Muscle of leg (tissue), 11 donors: ENCODE data around the gene COL8A1. TPM values are rescaled to one million over a fixed set of nuclear protein-coding genes. Genes with fewer than 3 reads are reported as not detected.

Experiments used
- DNase-seq: peaks from one replicate; pipeline ENCODE4 v3.0.0; 2013
- H3K27ac ChIP-seq: one replicate; pipeline ENCODE4 v1.5.1; 2013; ENCODE audit warnings: mild to moderate bottlenecking, low read length, control low read depth
- H3K27me3 ChIP-seq: one replicate; pipeline ENCODE4 v1.6.1; 2013; ENCODE audit warnings: low read length; ENCODE audit not compliant: control insufficient read depth, insufficient read depth
- H3K36me3 ChIP-seq: one replicate; pipeline ENCODE4 v1.6.1; 2013; ENCODE audit warnings: low read length; ENCODE audit not compliant: control insufficient read depth, insufficient read depth
- H3K4me1 ChIP-seq: one replicate; pipeline ENCODE4 v1.6.1; 2013; ENCODE audit warnings: low read length; ENCODE audit not compliant: control insufficient read depth, insufficient read depth
- H3K4me3 ChIP-seq: one replicate; pipeline ENCODE4 v1.5.1; 2013; ENCODE audit warnings: low read length, control low read depth
- H3K9me3 ChIP-seq: replicated peaks from 2 replicates; pipeline ENCODE4 v1.6.1; 2013; ENCODE audit warnings: low read depth, low read length; ENCODE audit not compliant: control insufficient read depth
- WGBS: methylation state at CpG from one replicate; pipeline ENCODE4 v1.1.5; 2013; ENCODE audit warnings: missing lambda C conversion rate; ENCODE audit not compliant: insufficient coverage; 5-methylcytosine and 5-hydroxymethylcytosine counted together
- polyA plus RNA-seq, 8 donors: library from polyadenylated mRNA; unstranded; fragments of 120-200 nt; gene quantifications; one replicate each; pipeline versions ENCODE4 v1.2.1 to v1.2.3, GENCODE V29; 2013; ENCODE audit warnings: inconsistent platforms in 1 of 8, low replicate concordance in 1 of 8; ENCODE audit not compliant: insufficient read length in 8 of 8, insufficient read depth in 1 of 8
- total RNA-seq: library from RNA; stranded (reverse); fragments of 120-200 nt; gene quantifications from one replicate; pipeline ENCODE4 v1.2.4, GENCODE V29; 2013

The COL8A1 gene
- total and polyA plus RNA-seq, 9 donors = 0.44 to 3.7 (median 1.2) TPM

DNA sequence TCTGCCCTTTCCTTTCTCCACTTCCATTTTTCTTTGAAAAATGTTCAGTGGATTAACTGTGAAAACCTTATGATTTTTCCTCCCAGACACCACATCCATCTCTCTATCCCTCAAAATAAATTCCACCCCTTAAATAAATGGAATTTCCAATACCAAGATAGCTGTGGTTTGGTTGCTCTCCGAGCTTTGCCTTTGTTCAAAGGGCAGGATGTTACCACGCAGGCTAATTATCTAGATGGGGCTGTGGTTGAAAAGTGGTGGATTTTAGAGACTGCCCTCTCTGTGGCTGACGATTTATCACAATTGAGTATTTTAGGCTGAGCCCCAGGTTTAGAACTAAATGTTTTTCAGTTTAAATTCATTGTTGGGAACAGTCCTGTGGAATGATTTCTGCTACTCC is 142.4 kb downstream of the COL8A1 start:
- 69% methylated on average over 2 of the region's 3 CpGs for WGBS
- no peaks in the 10 kb centered on the region for H3K27me3 ChIP-seq
- DNase-seq = no peak

GRCh38 chr3:99781761-99782160 is 143.4 kb downstream of the COL8A1 start:
- Histone ChIP-seq H3K27me3 (no peaks in the 10 kb centered on the region), H3K36me3 (no peaks in the 10 kb centered on the region), H3K4me3 (no peak overlapping the region), H3K4me1 (no peaks in the 10 kb centered on the region), H3K9me3 (no peaks in the 10 kb centered on the region), H3K27ac (no peak overlapping the region)
- 97% methylated on average over 2 of the region's 3 CpGs for WGBS
- no peak for DNase-seq

More for the DNA sequence above, 142.4 kb downstream of the COL8A1 start:
- no peak overlapping the region for H3K27ac ChIP-seq
- no peaks in the 10 kb centered on the region for H3K36me3 ChIP-seq
- no peaks in the 10 kb centered on the region for H3K9me3 ChIP-seq
- H3K4me3 ChIP-seq = no peak overlapping the region
- no peaks in the 10 kb centered on the region for H3K4me1 ChIP-seq

GRCh38 chr3:99783011-99783573 is 144.7 kb downstream of the COL8A1 start:
- WGBS = 10% methylated on average over 1 of the region's 5 CpGs
- Histone ChIP-seq H3K4me3 (no peak overlapping the region), H3K27me3 (no peaks in the 10 kb centered on the region), H3K27ac (no peak overlapping the region), H3K4me1 (no peaks in the 10 kb centered on the region), H3K9me3 (no peaks in the 10 kb centered on the region), H3K36me3 (no peaks in the 10 kb centered on the region)
- DNase-seq = peak; percentile 19

GRCh38 chr3:99789011-99789721 is 150.8 kb downstream of the COL8A1 start:
- H3K9me3 ChIP-seq = no peaks in the 10 kb centered on the region
- H3K4me1 ChIP-seq = no peaks in the 10 kb centered on the region
- DNase-seq = peak; percentile 52
- no peaks in the 10 kb centered on the region for H3K36me3 ChIP-seq
- no peak overlapping the region for H3K4me3 ChIP-seq
- no peaks in the 10 kb centered on the region for H3K27me3 ChIP-seq
- no CpG with 5 or more reads among the region's 3 CpGs for WGBS
- H3K27ac ChIP-seq = no peak overlapping the region

GRCh38 chr3:99794485-99794884 is 156.1 kb downstream of the COL8A1 start:
- no peak overlapping the region for H3K27ac ChIP-seq
- DNase-seq = no peak
- H3K4me3 ChIP-seq = no peak overlapping the region
- H3K9me3 ChIP-seq = no peaks in the 10 kb centered on the region
- H3K27me3 ChIP-seq = no peaks in the 10 kb centered on the region
- H3K36me3 ChIP-seq = no peaks in the 10 kb centered on the region
- H3K4me1 ChIP-seq = no peaks in the 10 kb centered on the region
- 92% methylated on average over 8 of the region's 8 CpGs for WGBS

DNA sequence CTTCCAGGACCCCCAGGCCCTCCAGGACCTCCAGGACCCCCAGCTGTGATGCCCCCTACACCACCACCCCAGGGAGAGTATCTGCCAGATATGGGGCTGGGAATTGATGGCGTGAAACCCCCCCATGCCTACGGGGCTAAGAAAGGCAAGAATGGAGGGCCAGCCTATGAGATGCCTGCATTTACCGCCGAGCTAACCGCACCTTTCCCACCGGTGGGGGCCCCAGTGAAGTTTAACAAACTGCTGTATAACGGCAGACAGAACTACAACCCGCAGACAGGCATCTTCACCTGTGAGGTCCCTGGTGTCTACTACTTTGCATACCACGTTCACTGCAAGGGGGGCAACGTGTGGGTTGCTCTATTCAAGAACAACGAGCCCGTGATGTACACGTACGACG is 157.2 kb downstream of the COL8A1 start:
- no peak overlapping the region for H3K27ac ChIP-seq
- 90% methylated on average over 15 of the region's 15 CpGs for WGBS
- no peaks in the 10 kb centered on the region for H3K36me3 ChIP-seq
- no peaks in the 10 kb centered on the region for H3K9me3 ChIP-seq
- H3K27me3 ChIP-seq = no peaks in the 10 kb centered on the region
- no peaks in the 10 kb centered on the region for H3K4me1 ChIP-seq
- no peak overlapping the region for H3K4me3 ChIP-seq
- DNase-seq = no peak

DNA sequence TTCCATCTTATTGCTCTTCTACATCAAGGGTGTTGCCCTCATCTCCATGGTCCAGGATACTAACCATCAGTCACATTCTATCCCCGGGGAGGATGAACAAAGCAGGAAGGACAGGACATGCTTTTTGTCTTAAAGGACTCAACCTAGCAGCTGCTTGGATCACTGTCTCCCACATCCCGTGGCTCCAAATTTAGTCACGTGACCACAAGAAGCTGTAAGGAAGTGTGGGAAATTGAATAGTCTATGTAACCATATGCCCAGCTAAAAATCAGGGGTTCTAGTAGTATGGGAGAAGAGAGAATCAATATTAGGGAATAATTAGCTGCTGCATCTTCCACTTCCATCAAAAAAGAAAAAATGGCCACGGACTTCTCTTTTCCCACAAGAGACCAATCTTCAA is 161.0 kb downstream of the COL8A1 start:
- Histone ChIP-seq H3K36me3 (no peaks in the 10 kb centered on the region), H3K4me1 (no peaks in the 10 kb centered on the region), H3K27me3 (no peaks in the 10 kb centered on the region), H3K4me3 (no peak overlapping the region), H3K9me3 (no peaks in the 10 kb centered on the region), H3K27ac (no peak overlapping the region)
- 88% methylated on average over 3 of the region's 4 CpGs for WGBS
- no peak for DNase-seq

GRCh38 chr3:99803297-99803696 is 164.9 kb downstream of the COL8A1 start:
- peaks cover 11% of the 10 kb centered on the region for H3K9me3 ChIP-seq
- DNase-seq = peak; percentile 72
- no CpG with 5 or more reads among the region's 1 CpG for WGBS

DNA sequence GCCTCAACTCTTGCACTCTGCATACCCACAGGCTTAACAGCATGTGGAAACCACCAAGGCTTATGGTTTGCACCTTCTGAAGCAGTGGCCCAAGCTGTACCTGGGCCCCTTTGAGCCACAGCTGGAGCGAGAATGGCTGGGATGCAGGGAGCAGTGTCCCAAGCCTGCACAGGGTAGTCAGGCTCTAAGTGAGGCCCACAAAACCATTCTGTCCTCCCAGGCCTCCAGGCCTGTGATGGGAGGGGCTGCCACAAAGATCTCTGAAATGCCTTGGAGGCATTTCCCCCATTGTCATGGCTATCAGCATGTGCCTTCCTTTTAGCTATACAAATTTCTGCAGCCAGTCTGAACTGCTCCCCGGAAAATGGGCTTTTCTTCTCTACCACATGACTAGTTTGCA is 166.8 kb downstream of the COL8A1 start:
- no peak overlapping the region for H3K27ac ChIP-seq
- no peak overlapping the region for H3K4me3 ChIP-seq
- WGBS = 94% methylated on average over 2 of the region's 2 CpGs
- DNase-seq = no peak
- H3K4me1 ChIP-seq = no peaks in the 10 kb centered on the region
- H3K9me3 ChIP-seq = peaks cover 11% of the 10 kb centered on the region
- no peaks in the 10 kb centered on the region for H3K27me3 ChIP-seq
- H3K36me3 ChIP-seq = no peaks in the 10 kb centered on the region

More at GRCh38 chr3:99803297-99803696, 164.9 kb downstream of the COL8A1 start:
- Histone ChIP-seq H3K27ac (no peak overlapping the region), H3K4me3 (no peak overlapping the region), H3K27me3 (no peaks in the 10 kb centered on the region), H3K4me1 (no peaks in the 10 kb centered on the region), H3K36me3 (no peaks in the 10 kb centered on the region)

- H3K27ac ChIP-seq = no peak overlapping the region
- H3K36me3 ChIP-seq = no peaks in the 10 kb centered on the region
- 13% methylated on average over 3 of the region's 4 CpGs for WGBS
- peak; percentile 54 for DNase-seq
- no peak overlapping the region for H3K4me3 ChIP-seq
- H3K27me3 ChIP-seq = no peaks in the 10 kb centered on the region
- no peaks in the 10 kb centered on the region for H3K4me1 ChIP-seq
- H3K9me3 ChIP-seq = peaks cover 11% of the 10 kb centered on the region
Measured at GRCh38 chr3:99808163-99808794, 169.9 kb downstream of the COL8A1 start.
